WERI-Rb-1 (cell line): ENCODE data around the gene DIP2B.

Source experiments
- DNase-seq: peaks from one replicate; pipeline ENCODE4 v3.0.0-alpha.2; 2020
- H3K27ac ChIP-seq: fragments of 250-450 bp; sonication (Bioruptor Pico); 2 replicates; pipeline ENCODE4 v1.5.1; 2020; ENCODE audit warnings: mild to moderate bottlenecking, moderate library complexity
- H3K27me3 ChIP-seq: fragments of 250-450 bp; sonication (Bioruptor Pico); 2 replicates; pipeline ENCODE4 v1.5.1; 2021; ENCODE audit warnings: mild to moderate bottlenecking, low read depth, moderate library complexity; ENCODE audit not compliant: insufficient read depth, severe bottlenecking
- H3K36me3 ChIP-seq: fragments of 250-450 bp; sonication (Bioruptor Pico); 2 replicates; pipeline ENCODE4 v1.5.1; 2020; ENCODE audit warnings: mild to moderate bottlenecking, moderate library complexity
- H3K4me3 ChIP-seq: 2 replicates; pipeline ENCODE4 v1.5.1; 2011; ENCODE audit warnings: low read depth, mild to moderate bottlenecking, control low read depth, low read length
- H3K9me3 ChIP-seq: fragments of 250-450 bp; sonication (Bioruptor Pico); 2 replicates; pipeline ENCODE4 v1.5.1; 2021; ENCODE audit warnings: mild to moderate bottlenecking, moderate library complexity; ENCODE audit not compliant: severe bottlenecking
- TF ChIP-seq, protein P1 (sequence below): IDR thresholded peaks from 2 replicates; pipeline ENCODE4 v1.5.1; 2011; ENCODE audit warnings: low read depth, mild to moderate bottlenecking, control low read depth, inconsistent platforms, low read length

The DIP2B gene

DNA sequence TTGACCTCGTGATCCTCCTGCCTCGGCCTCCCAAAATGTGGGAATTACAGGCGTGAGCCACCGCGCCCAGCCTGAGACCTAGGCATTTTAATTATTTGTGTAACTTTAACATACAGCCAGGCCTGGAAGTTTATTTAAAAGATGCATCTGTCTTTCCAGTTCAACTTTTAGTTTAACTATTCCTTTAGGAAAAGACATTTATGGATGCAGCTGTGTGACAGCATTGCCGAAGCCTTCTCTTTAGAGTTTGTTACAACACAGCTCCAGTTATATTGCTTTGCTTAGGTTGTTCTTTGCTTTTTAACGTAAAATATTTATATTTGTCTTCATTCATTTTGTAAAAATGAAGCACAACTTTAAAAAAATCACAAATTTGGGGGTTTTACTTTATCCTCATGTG is 67.0 kb downstream of the DIP2B start:
- Histone ChIP-seq H3K9me3 (no peaks in the 10 kb centered on the region), H3K36me3 (no peaks in the 10 kb centered on the region), H3K27me3 (no peaks in the 10 kb centered on the region), H3K27ac (no peak overlapping the region), H3K4me3 (no peak overlapping the region)
- DNase-seq: no peak
- TF ChIP-seq, protein P1, sequence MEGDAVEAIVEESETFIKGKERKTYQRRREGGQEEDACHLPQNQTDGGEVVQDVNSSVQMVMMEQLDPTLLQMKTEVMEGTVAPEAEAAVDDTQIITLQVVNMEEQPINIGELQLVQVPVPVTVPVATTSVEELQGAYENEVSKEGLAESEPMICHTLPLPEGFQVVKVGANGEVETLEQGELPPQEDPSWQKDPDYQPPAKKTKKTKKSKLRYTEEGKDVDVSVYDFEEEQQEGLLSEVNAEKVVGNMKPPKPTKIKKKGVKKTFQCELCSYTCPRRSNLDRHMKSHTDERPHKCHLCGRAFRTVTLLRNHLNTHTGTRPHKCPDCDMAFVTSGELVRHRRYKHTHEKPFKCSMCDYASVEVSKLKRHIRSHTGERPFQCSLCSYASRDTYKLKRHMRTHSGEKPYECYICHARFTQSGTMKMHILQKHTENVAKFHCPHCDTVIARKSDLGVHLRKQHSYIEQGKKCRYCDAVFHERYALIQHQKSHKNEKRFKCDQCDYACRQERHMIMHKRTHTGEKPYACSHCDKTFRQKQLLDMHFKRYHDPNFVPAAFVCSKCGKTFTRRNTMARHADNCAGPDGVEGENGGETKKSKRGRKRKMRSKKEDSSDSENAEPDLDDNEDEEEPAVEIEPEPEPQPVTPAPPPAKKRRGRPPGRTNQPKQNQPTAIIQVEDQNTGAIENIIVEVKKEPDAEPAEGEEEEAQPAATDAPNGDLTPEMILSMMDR: no peak

GRCh38 chr12:50572287-50572686 is 67.5 kb downstream of the DIP2B start:
- Histone ChIP-seq H3K4me3 (no peak overlapping the region), H3K27ac (no peak overlapping the region), H3K27me3 (no peaks in the 10 kb centered on the region), H3K36me3 (no peaks in the 10 kb centered on the region), H3K9me3 (no peaks in the 10 kb centered on the region)
- no peak for DNase-seq
- TF ChIP-seq, protein P1: no peak

DNA sequence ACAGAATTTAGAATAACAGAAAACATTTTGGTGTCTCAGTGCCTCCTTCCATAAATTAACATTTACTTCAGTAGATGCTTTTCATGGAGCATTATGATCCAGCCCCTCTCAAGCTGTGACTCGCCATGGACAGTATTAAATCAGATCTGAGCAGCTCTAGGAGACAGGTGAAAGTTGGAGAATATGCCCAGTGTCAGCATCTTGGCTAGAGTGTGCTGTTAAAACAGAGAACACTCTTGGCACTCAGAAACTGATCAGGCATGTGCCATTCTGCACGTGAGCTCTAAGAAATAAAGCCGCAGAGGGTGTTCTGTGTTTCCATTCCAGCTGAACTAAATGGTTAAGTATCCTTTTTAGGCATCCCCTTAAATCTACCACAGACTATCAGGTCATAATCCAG is 68.0 kb downstream of the DIP2B start:
- DNase-seq: no peak
- Histone ChIP-seq H3K9me3 (no peaks in the 10 kb centered on the region), H3K27me3 (no peaks in the 10 kb centered on the region), H3K4me3 (no peak overlapping the region), H3K27ac (no peak overlapping the region), H3K36me3 (no peaks in the 10 kb centered on the region)
- TF ChIP-seq, protein P1: no peak

GRCh38 chr12:50573271-50573670 is 68.5 kb downstream of the DIP2B start:
- no peak for DNase-seq
- Histone ChIP-seq H3K4me3 (no peak overlapping the region), H3K36me3 (no peaks in the 10 kb centered on the region), H3K9me3 (no peaks in the 10 kb centered on the region), H3K27me3 (no peaks in the 10 kb centered on the region), H3K27ac (no peak overlapping the region)
- TF ChIP-seq, protein P1: no peak

DNA sequence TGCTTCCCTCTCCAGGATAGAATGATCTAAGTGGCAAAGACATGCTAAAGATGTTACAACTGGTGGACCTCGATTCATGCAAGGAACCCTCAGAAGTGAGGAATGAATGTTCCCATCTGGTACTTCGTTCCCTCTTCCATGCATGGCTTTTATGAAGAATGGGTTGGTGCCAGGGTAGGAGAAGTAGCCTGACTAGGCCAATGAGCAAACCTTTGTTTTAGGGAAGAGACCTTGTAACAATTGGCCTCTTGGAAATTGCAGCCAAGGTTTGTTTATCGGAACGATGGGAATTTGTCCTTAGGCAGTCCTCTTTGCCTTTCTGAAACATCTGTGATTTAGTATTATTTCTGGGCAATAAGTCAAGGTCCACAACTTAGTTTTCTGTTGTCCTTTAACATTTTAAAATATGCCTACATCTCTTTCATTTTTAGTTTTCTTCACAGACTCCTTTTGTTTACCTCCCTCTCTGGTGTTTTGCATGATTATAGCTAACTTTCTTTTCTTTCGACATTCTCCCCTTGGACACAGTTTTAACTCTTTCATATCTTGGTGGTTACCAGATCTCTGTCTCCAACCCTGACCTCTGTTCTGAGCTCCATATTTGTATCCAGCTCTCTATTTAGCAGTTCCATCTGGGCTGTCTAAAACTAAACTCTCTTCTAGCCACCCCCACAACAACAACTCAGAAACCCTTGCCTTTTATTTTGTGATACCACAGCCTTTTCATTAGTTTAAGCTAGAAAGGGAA is 70.0 kb downstream of the DIP2B start:
- H3K9me3 ChIP-seq: no peaks in the 10 kb centered on the region
- no peak for DNase-seq
- H3K27me3 ChIP-seq: no peaks in the 10 kb centered on the region
- H3K27ac ChIP-seq: no peak overlapping the region
- H3K36me3 ChIP-seq: no peaks in the 10 kb centered on the region
- TF ChIP-seq, protein P1: no peak
- no peak overlapping the region for H3K4me3 ChIP-seq
